Osteoblast (primary cell): ENCODE measurements around the gene PLA2G4E. TPM values are rescaled to one million over a fixed set of nuclear protein-coding genes. Genes with fewer than 3 reads are reported as not detected.
A peak's percentile ranks its signal among the peaks of the same experiment; 100 is the strongest.

Experiments
- DNase-seq: peaks from one replicate; pipeline ENCODE4 v3.0.0; 2011; ENCODE audit warnings: low spot score, mixed read lengths; ENCODE audit not compliant: insufficient read length; ENCODE audit errors: missing footprints
- H2AFZ ChIP-seq: 2 replicates; pipeline ENCODE4 v1.6.0; 2011; ENCODE audit warnings: mild to moderate bottlenecking, low read length
- H3K27ac ChIP-seq: 2 replicates; pipeline ENCODE4 v1.5.1; 2011; ENCODE audit warnings: mild to moderate bottlenecking, low read depth, low read length, moderate library complexity
- H3K27me3 ChIP-seq: 2 replicates; pipeline ENCODE4 v1.6.0; 2012; ENCODE audit warnings: mild to moderate bottlenecking, control low read depth, inconsistent platforms, low read length, moderate library complexity; ENCODE audit not compliant: insufficient read depth
- H3K36me3 ChIP-seq: 2 replicates; pipeline ENCODE4 v1.5.1; 2011; ENCODE audit warnings: mild to moderate bottlenecking, low read length, control low read depth, moderate library complexity; ENCODE audit not compliant: insufficient read depth
- H3K4me1 ChIP-seq: 2 replicates; pipeline ENCODE4 v1.5.1; 2011; ENCODE audit warnings: mild to moderate bottlenecking, low read length, control low read depth, moderate library complexity; ENCODE audit not compliant: insufficient read depth
- H3K4me2 ChIP-seq: 2 replicates; pipeline ENCODE4 v1.6.0; 2011; ENCODE audit warnings: mild to moderate bottlenecking, low read length; ENCODE audit not compliant: insufficient read depth
- H3K4me3 ChIP-seq: fragments of 200-600 bp; sonication (generic); 3 replicates; pipeline ENCODE4 v1.5.1; 2012; ENCODE audit warnings: mild to moderate bottlenecking, low read length, inconsistent platforms; ENCODE audit not compliant: insufficient read depth
- H3K79me2 ChIP-seq: 2 replicates; pipeline ENCODE4 v1.6.0; 2012; ENCODE audit warnings: mild to moderate bottlenecking, low read length, control low read depth, inconsistent platforms; ENCODE audit not compliant: insufficient read depth
- H3K9me3 ChIP-seq: 2 replicates; pipeline ENCODE4 v1.5.1; 2011; ENCODE audit warnings: low read depth, low read length, control low read depth
- H4K20me1 ChIP-seq: 2 replicates; pipeline ENCODE4 v1.6.0; 2012; ENCODE audit warnings: mild to moderate bottlenecking, low read length, control low read depth; ENCODE audit not compliant: insufficient read depth
- CTCF ChIP-seq: IDR thresholded peaks from 2 replicates; pipeline ENCODE4 v1.5.1; 2011; ENCODE audit warnings: mild to moderate bottlenecking, low read depth, low read length, moderate library complexity; ENCODE audit errors: extremely low read depth
- total RNA-seq: library from RNA; depleted of rRNA; stranded (reverse); fragments of >200 nt; gene quantifications from 2 replicates; pipeline ENCODE4 v1.2.3, GENCODE V29; 2012

The PLA2G4E gene
- total RNA-seq, 1 donor: not detected

GRCh38 chr15:41952013-41952563, 68.8 kb downstream of the PLA2G4E start:
- TF ChIP-seq CTCF: no peak
- Histone ChIP-seq H3K9me3 (no peaks in the 10 kb centered on the region), H3K36me3 (peaks cover 24% of the 10 kb centered on the region), H3K4me2 (no peak overlapping the region), H3K4me1 (peaks cover 11% of the 10 kb centered on the region), H2AFZ (no peak overlapping the region), H3K79me2 (peaks cover 33% of the 10 kb centered on the region), H3K4me3 (no peak overlapping the region), H3K27ac (no peak overlapping the region), H3K27me3 (no peaks in the 10 kb centered on the region), H4K20me1 (peaks cover 3% of the 10 kb centered on the region)
- no peak for DNase-seq

- H2AFZ ChIP-seq: no peak overlapping the region
- H3K36me3 ChIP-seq: peaks cover 24% of the 10 kb centered on the region
- DNase-seq: no peak
- peaks cover 11% of the 10 kb centered on the region for H3K4me1 ChIP-seq
- H3K27me3 ChIP-seq: no peaks in the 10 kb centered on the region
- no peak for TF ChIP-seq CTCF
- H4K20me1 ChIP-seq: peaks cover 3% of the 10 kb centered on the region
- no peak overlapping the region for H3K27ac ChIP-seq
- H3K9me3 ChIP-seq: no peaks in the 10 kb centered on the region
- H3K79me2 ChIP-seq: peaks cover 32% of the 10 kb centered on the region
- no peak overlapping the region for H3K4me3 ChIP-seq
- no peak overlapping the region for H3K4me2 ChIP-seq
These were observed 69.3 kb downstream of the PLA2G4E start for GRCh38 chr15:41951571-41951970.

DNA sequence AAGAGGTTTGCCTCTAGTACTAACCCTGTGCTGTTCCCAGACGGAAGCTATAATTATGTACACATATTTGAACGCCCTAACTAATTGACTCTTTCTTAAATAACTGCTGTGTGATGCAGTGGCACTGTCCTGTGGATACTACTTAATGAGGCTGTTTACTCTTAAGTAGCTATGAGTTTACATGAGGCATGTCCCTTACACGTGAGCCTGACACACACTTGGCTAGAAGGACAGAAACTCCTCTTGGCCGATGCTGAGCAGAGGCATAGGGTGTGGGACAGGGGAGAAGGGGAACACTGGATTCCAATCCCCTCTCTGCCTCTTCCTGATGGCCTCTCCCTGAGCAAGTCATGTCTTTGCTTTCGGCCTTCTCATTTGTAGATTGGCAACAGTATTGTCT, 70.4 kb downstream of the PLA2G4E start:
- Histone ChIP-seq H3K27me3 (no peaks in the 10 kb centered on the region), H2AFZ (no peak overlapping the region), H4K20me1 (no peaks in the 10 kb centered on the region), H3K79me2 (peaks cover 30% of the 10 kb centered on the region), H3K27ac (peak overlapping the region; percentile 48), H3K36me3 (peaks cover 24% of the 10 kb centered on the region), H3K4me1 (peaks cover 11% of the 10 kb centered on the region), H3K4me3 (no peak overlapping the region), H3K9me3 (no peaks in the 10 kb centered on the region), H3K4me2 (no peak overlapping the region)
- DNase-seq: no peak
- TF ChIP-seq CTCF: no peak

DNA sequence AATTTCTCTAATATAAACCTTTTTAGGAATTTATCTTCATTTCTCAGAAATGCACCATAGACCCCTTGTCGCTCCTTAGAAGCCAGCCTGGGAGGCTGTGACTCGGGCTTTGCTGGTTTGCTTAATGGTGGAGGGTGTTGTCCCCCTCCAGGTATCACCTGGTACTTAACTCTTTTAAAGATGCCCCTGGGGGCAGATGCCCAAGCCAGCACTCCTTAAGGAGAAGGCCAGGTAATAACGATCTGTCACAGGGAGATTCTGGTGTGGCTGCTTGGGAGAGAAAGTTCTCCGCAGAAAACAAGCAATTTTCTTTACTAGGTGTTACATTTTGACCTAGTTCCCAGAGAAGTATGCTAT, 70.7 kb downstream of the PLA2G4E start:
- Histone ChIP-seq H3K79me2 (peaks cover 30% of the 10 kb centered on the region), H3K9me3 (no peaks in the 10 kb centered on the region), H3K36me3 (peaks cover 24% of the 10 kb centered on the region), H3K4me1 (peaks cover 14% of the 10 kb centered on the region), H4K20me1 (no peaks in the 10 kb centered on the region), H3K27me3 (no peaks in the 10 kb centered on the region), H3K4me2 (no peak overlapping the region), H3K27ac (peak overlapping the region; percentile 48), H3K4me3 (no peak overlapping the region), H2AFZ (no peak overlapping the region)
- no peak for TF ChIP-seq CTCF
- no peak for DNase-seq
